Fibroblast of skin of scalp (primary cell): ENCODE measurements around the gene MYZAP.

Experiments
- DNase-seq: peaks from one replicate; pipeline ENCODE4 v3.0.0-alpha.2; 2013

MYZAP gene

GRCh38 chr15:57705746-57706404 lies 114.2 kb downstream of the MYZAP start:
- DNase-seq: no peak

GRCh38 chr15:57706405-57707209 lies 114.9 kb downstream of the MYZAP start, which contains the start of gene POLR2M:
Gene POLR2M (plus strand): TSS chr15:57706714. CDS start chr15:57706843, 129 bp downstream.
- peak; percentile 99 for DNase-seq

GRCh38 chr15:57708047-57708446 lies 116.3 kb downstream of the MYZAP start:
- DNase-seq: no peak

GRCh38 chr15:57718309-57718708 lies 126.6 kb downstream of the MYZAP start:
- no peak for DNase-seq

GRCh38 chr15:57720867-57721266 lies 129.2 kb downstream of the MYZAP start:
- DNase-seq: peak; percentile 54

GRCh38 chr15:57726411-57726810 lies 134.7 kb downstream of the MYZAP start:
- DNase-seq: peak; percentile 60

- no peak for DNase-seq
These were observed 135.3 kb downstream of the MYZAP start for GRCh38 chr15:57727031-57727430.

GRCh38 chr15:57728436-57728835 lies 136.7 kb downstream of the MYZAP start:
- no peak for DNase-seq

GRCh38 chr15:57730876-57731275 lies 139.2 kb downstream of the MYZAP start:
- no peak for DNase-seq

- no peak for DNase-seq
These were observed 139.9 kb downstream of the MYZAP start for GRCh38 chr15:57731530-57732103.

- DNase-seq: peak; percentile 56
These were observed 141.0 kb downstream of the MYZAP start for GRCh38 chr15:57732526-57733331.

GRCh38 chr15:57734860-57735259 lies 143.2 kb downstream of the MYZAP start:
- no peak for DNase-seq
